Skeletal muscle tissue (tissue), 4 donors: ENCODE results near the gene UQCC5. TPM values are rescaled to one million over a fixed set of nuclear protein-coding genes. Genes with fewer than 3 reads are reported as not detected.
"Not testable (repeated sequence)": the region's sequence is repeated elsewhere in the genome, so short reads cannot be mapped to it uniquely, and the experiment has no call there.

Experiments
- H3K27ac ChIP-seq: one replicate; pipeline ENCODE4 v1.7.0; 2013; ENCODE audit warnings: mild to moderate bottlenecking, low read depth, low read length, inconsistent platforms
- H3K27me3 ChIP-seq, 3 donors: one replicate each; pipeline ENCODE4 v1.7.0; 2013; ENCODE audit warnings: low read length in 3 of 3; ENCODE audit not compliant: control insufficient read depth in 3 of 3, insufficient read depth in 3 of 3
- H3K36me3 ChIP-seq, 3 donors: one replicate each; pipeline ENCODE4 v1.7.0; 2013; ENCODE audit warnings: low read length in 3 of 3; ENCODE audit not compliant: control insufficient read depth in 3 of 3, insufficient read depth in 3 of 3
- H3K4me1 ChIP-seq, 3 donors: one replicate each; pipeline ENCODE4 v1.7.0; 2013; ENCODE audit warnings: low read length in 3 of 3, mild to moderate bottlenecking in 3 of 3; ENCODE audit not compliant: control insufficient read depth in 3 of 3, insufficient read depth in 3 of 3
- H3K4me3 ChIP-seq, 3 donors: one replicate each; pipeline ENCODE4 v1.7.0; 2013; ENCODE audit warnings: low read length in 3 of 3
- H3K9ac ChIP-seq, 3 donors: one replicate each; pipeline ENCODE4 v1.7.0; 2013; ENCODE audit warnings: low read length in 3 of 3, mild to moderate bottlenecking in 3 of 3, moderate library complexity in 2 of 3, low read depth in 1 of 3
- H3K9me3 ChIP-seq, 3 donors: one replicate each; pipeline ENCODE4 v1.7.0; 2013; ENCODE audit warnings: low read length in 3 of 3; ENCODE audit not compliant: control insufficient read depth in 3 of 3
- total RNA-seq: library from RNA; depleted of rRNA; stranded (reverse); fragments of >200 nt; gene quantifications from one replicate; pipeline ENCODE4 v1.2.3, GENCODE V29; 2014
- donor health status: Osteomylitis.

UQCC5 gene
- total RNA-seq, 1 donor from 2014 or later, result 1.0 TPM

DNA sequence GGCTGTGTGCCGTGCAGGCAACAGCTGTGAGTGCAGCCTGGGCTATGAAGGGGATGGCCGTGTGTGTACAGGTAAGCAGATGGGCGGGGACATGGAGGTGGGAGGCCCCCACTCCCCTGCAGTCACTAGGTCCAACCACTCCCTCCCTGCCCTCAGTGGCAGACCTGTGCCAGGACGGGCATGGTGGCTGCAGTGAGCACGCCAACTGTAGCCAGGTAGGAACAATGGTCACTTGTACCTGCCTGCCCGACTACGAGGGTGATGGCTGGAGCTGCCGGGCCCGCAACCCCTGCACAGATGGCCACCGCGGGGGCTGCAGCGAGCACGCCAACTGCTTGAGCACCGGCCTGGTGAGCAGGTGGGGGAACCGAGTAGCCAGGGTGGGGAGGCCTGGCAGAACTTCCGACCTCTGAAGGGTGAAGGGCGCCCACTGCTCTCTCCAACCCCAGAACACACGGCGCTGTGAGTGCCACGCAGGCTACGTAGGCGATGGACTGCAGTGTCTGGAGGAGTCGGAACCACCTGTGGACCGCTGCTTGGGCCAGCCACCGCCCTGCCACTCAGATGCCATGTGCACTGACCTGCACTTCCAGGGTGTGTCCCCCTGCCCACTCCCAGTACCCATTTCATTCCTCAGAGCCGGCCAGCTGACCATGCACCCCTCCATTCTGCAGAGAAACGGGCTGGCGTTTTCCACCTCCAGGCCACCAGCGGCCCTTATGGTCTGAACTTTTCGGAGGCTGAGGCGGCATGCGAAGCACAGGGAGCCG lies 14.3 kb upstream of the UQCC5 start:
- Histone ChIP-seq H3K4me1 (peaks cover 13 to 30% (median 23%) of the 10 kb centered on the region in 3 donors), H3K27ac (no peak overlapping the region), H3K36me3 (peaks cover 3 to 5% (median 3%) of the 10 kb centered on the region in 3 donors), H3K27me3 (no peaks in the 10 kb centered on the region), H3K4me3 (no peak overlapping the region), H3K9me3 (no peaks in the 10 kb centered on the region), H3K9ac (no peak overlapping the region)

DNA sequence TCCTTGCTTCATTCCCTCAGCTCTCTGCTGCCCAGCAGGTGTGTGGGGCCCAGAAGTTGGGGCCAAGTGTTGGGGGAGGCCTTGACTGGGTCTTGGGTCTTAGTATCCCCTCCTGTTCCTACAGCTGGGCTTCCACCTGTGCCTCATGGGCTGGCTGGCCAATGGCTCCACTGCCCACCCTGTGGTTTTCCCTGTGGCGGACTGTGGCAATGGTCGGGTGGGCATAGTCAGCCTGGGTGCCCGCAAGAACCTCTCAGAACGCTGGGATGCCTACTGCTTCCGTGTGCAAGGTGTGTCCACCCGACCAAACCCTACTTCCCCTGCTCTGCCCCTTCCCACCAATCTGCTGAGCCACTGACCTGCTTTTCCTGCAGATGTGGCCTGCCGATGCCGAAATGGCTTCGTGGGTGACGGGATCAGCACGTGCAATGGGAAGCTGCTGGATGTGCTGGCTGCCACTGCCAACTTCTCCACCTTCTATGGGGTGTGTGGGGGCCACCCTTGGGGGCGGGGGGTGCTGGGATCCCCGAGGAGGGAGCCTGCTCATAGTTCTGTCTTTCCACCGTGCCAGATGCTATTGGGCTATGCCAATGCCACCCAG lies 13.7 kb upstream of the UQCC5 start:
- no peaks in the 10 kb centered on the region for H3K9me3 ChIP-seq
- H3K9ac ChIP-seq, result no peak overlapping the region
- no peak overlapping the region for H3K27ac ChIP-seq
- peaks cover 5 to 6% (median 6%) of the 10 kb centered on the region in 3 donors for H3K36me3 ChIP-seq
- H3K4me1 ChIP-seq, result peaks cover 13 to 34% (median 24%) of the 10 kb centered on the region in 3 donors
- H3K27me3 ChIP-seq, result no peaks in the 10 kb centered on the region
- H3K4me3 ChIP-seq, result no peak overlapping the region

DNA sequence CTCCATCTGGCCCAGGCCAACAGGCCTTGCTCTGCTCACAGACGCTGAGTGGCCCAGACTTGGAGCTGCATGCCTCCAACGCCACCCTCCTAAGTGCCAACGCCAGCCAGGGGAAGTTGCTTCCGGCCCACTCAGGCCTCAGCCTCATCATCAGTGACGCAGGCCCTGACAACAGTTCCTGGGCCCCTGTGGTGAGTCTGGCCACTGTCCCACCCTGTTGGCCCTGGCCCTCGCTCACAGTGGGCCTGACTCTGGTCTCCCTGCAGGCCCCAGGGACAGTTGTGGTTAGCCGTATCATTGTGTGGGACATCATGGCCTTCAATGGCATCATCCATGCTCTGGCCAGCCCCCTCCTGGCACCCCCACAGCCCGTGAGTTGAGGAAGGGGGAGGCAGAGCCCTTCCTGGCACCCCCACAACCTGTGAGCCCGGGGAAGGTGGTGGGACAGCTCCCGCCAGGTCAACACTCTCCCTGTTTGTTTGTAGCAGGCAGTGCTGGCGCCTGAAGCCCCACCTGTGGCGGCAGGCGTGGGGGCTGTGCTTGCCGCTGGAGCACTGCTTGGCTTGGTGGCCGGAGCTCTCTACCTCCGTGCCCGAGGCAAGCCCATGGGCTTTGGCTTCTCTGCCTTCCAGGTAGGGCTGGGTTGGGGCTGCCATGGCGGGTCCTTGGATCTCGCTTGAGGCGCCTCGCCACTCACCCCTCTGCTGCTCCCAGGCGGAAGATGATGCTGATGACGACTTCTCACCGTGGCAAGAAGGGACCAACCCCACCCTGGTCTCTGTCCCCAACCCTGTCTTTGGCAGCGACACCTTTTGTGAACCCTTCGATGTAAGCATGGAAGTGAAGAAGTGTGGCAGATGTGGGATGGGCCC lies 12.8 kb upstream of the UQCC5 start:
- Histone ChIP-seq H3K27me3 (no peaks in the 10 kb centered on the region), H3K36me3 (peaks cover 9 to 11% (median 9%) of the 10 kb centered on the region in 3 donors), H3K9me3 (no peaks in the 10 kb centered on the region), H3K4me3 (no peak overlapping the region), H3K27ac (no peak overlapping the region), H3K9ac (no peak overlapping the region), H3K4me1 (peaks cover 13 to 33% (median 24%) of the 10 kb centered on the region in 3 donors)

DNA sequence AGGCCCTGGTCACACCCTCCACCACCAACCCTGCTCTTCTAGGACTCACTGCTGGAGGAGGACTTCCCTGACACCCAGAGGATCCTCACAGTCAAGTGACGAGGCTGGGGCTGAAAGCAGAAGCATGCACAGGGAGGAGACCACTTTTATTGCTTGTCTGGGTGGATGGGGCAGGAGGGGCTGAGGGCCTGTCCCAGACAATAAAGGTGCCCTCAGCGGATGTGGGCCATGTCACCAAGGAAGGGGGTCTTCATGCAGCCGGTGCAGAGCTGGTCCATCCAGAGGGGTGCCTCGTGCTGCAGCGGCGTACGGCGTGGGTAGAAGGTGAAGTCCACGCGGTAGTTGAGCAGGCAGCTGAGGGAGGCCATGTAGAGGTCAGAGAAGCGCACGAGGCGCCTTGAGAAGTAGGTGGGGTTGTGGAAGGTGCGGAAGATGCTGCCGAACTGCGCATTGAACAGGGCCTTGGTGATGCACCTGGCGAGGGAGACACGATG lies 12.1 kb upstream of the UQCC5 start:
- Histone ChIP-seq H3K36me3 (peaks cover 9 to 11% (median 9%) of the 10 kb centered on the region in 3 donors), H3K4me3 (no peak overlapping the region), H3K9ac (peak overlapping the region in 1 of 3 donors; percentile 33), H3K27ac (no peak overlapping the region), H3K9me3 (no peaks in the 10 kb centered on the region), H3K27me3 (no peaks in the 10 kb centered on the region), H3K4me1 (peaks cover 13 to 40% (median 28%) of the 10 kb centered on the region in 3 donors)

DNA sequence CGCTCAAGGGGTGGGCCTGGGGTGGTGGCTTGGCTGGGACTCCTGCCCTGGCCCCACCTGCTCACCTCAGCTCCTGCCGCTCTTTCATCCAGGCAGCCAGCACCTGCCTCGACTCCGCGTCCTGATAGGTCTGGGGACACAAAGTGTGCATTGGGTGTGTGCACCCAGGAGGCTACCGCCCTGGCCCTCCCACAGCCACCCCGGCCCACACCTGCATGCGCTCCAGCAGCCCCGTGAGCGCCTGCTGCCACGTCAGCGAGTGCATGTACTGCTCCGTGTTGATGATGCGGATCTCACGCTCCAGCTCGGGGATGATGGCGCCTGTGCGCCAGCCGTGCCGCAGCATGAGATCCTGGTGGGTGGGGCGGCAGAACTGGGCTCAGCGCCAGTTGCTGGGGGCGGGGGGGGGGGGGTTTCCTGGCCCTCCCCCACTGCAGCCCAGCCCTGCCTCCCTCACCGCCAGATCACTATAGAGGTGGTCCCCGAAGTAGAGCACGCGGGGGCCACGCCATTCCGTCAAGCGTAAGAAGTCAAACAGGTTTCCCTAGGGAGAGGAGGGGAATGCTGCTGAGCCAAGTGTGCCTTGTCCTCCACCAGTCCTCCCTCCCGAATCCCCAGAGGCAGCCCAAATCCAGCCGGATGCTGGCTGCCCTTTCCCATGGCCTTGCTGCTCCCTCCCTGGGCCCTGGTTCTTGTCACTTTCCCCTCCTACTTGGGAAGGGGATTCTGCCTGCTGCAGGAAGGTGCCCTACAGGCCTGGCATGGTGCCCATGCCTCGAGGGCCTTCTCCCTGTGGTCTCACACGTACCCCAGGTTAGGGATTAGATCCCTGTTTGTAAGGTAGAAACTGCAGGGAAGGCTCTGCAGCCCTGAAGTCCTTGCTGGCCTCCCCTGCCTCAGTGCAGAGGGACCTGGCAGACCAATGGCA lies 11.4 kb upstream of the UQCC5 start:
- Histone ChIP-seq H3K9me3 (no peaks in the 10 kb centered on the region), H3K4me1 (peaks cover 19 to 47% (median 35%) of the 10 kb centered on the region in 3 donors), H3K36me3 (peaks cover 9 to 11% (median 9%) of the 10 kb centered on the region in 3 donors), H3K27me3 (no peaks in the 10 kb centered on the region), H3K9ac (peak overlapping the region in 1 of 3 donors; percentile 68), H3K4me3 (no peak overlapping the region), H3K27ac (peak overlapping the region; percentile 66)

DNA sequence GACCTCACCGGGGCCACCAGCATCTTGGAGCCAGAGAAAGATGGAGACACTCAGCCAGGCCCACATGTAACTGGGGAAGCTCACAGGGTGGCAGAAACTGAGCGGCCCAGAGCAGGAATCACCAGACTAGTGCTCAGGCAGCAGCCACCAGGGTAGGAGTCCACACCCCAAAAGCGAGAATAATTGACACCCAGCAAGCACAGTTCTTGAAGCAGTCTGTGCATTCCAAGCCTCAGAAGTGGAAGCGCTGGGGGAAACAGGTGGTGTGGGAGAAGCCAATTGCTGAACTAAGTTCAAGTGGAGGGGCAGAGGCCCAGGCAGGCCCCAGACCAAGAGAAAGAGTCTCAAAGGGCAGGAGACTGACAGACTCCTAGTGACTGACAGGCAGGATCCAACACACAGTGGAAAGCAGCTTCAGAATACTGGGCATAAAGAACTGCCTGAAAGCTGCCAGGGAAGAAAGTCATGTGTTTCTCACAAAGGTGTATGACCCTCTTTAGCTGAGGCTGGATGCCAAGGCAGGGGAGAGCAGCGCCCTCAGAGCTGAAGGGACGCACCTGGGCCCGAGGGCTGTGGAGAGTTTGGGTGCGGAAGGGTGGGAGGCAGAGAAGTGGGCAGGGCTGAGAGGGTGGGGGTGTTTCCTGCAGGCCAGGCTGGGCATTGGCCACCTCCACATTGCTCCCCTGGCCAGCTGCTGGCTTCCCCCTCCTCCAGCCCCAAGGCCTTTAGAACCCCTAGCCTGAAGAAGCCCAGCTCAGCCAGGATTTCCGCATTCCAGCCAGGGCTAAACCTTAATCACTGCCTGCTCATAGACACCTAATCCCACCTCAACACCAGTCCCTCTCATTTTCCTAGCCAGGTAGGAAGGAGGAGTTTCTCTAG lies 10.5 kb upstream of the UQCC5 start:
- H3K36me3 ChIP-seq, result peaks cover 9 to 11% (median 9%) of the 10 kb centered on the region in 3 donors
- H3K27me3 ChIP-seq, result no peaks in the 10 kb centered on the region
- H3K4me3 ChIP-seq, result no peak overlapping the region
- H3K9ac ChIP-seq, result peak overlapping the region in 1 of 3 donors; percentile 68
- peak overlapping the region; percentile 66 for H3K27ac ChIP-seq
- peaks cover 27 to 56% (median 43%) of the 10 kb centered on the region in 3 donors for H3K4me1 ChIP-seq
- no peaks in the 10 kb centered on the region for H3K9me3 ChIP-seq

DNA sequence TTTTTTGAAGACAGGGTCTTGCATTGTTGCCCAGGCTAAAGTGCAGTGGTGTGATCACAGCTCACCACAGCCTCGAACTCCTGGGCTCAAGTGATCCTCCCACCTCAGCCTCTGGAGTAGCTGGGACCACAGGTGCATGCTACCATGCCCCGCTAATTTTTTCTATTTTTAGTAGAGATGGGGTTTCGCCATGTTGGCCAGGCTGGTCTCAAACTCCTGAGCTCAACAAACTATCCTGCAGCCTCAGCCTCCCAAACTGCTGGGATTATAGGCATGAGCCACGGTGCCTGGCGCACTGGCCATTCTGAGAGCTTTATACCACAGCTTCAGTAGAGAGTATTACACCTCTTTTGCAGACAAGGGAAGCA lies 9.8 kb upstream of the UQCC5 start:
- H3K4me3 ChIP-seq, H3K9me3 ChIP-seq, H3K27ac ChIP-seq, H3K36me3 ChIP-seq, H3K9ac ChIP-seq, H3K27me3 ChIP-seq: not testable (repeated sequence)
- H3K4me1 ChIP-seq, result peaks cover 32 to 63% (median 49%) of the 10 kb centered on the region in 3 donors

DNA sequence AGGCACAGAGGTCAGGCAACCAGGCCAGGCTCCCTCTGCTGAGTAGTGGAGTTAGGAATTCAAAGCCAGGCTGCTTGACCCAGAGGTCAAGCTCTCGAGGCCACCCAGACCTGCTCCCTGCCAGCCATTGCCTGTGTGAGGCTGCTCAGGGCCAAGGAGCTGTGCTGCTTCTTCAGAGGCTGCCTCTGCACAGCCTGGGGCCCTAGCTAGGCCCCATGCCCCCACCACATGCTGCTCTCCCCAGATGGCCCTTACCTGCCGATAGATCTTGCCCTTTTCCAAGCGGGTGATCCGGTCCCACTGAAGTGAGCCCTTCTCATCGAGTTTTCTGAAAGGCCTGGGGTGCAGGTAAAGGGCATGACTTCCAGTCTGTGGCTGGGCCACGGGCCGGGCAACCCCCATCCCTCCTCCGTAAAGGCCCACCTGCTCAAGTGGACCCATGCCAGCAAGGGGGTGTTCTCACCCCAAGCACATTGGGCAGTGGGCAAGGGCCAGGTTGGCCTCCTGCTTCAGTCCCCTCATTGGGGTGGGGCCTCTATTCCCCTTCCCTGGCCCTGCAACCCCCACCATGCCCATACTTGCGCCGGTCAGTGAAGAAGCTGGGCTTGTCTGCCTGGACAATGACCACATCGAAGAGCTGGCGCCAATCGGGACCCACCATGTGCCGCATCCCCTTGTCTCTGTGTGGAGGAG lies 9.2 kb upstream of the UQCC5 start:
- Histone ChIP-seq H3K27ac (no peak overlapping the region), H3K4me3 (no peak overlapping the region), H3K36me3 (peaks cover 7 to 9% (median 9%) of the 10 kb centered on the region in 3 donors), H3K27me3 (no peaks in the 10 kb centered on the region), H3K4me1 (peaks cover 34 to 69% (median 54%) of the 10 kb centered on the region in 3 donors), H3K9ac (no peak overlapping the region), H3K9me3 (no peaks in the 10 kb centered on the region)
